SK-N-MC (cell line): ENCODE data around the gene KRT72.

Experiments used
- EZH2 ChIP-seq: fragments of 200-600 bp; sonication (generic); IDR thresholded peaks from one replicate; pipeline ENCODE4 v1.6.1; 2017; ENCODE audit warnings: antibody characterized with exemption
- POLR2AphosphoS5 ChIP-seq: IDR thresholded peaks from 2 replicates; pipeline ENCODE4 v1.6.1; 2012; ENCODE audit warnings: mild to moderate bottlenecking, low read depth, low read length, borderline replicate concordance

DNA sequence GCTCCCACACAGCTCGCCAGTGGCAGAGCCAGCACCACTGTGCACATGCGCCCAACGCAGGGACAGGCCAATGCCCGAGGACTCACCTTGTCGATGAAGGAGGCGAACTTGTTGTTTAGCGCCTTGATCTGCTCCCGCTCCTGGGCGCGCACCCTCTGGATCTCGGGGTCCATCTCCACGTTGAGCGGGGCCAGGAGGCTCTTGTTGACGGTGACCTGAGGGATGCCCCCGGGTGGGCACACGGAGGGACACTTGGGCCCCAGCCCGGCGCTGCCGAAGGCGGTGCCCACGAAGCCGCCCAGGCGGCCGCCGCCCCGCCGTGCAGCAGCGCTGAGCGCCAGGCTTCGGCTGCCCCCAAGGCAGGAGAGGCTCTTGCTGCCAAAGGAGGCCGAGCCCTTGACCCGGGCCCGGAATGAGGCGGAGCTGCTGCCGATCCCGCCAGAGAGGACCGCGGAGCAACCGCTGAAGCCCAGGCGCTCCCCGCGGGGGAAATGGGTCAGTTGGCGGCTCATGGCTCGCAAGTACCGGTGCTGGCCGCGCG lies at the start of gene KRT72:
- TF ChIP-seq POLR2AphosphoS5 (no peak), EZH2 (no peak)
